Trophoblast cell (in vitro differentiated cells and primary cell): ENCODE data around the gene SERINC5.
"Not testable (repeated sequence)": the region's sequence is repeated elsewhere in the genome, so short reads cannot be mapped to it uniquely, and the experiment has no call there.

ENCODE experiments used
- DNase-seq, 2 donors: peaks; one replicate each; pipeline ENCODE4 v3.0.0-alpha.2; 2016
- H2AFZ ChIP-seq: 2 replicates; pipeline ENCODE4 v1.6.1; 2013; ENCODE audit warnings: low read length, moderate library complexity, mild to moderate bottlenecking; ENCODE audit not compliant: insufficient read depth, poor library complexity
- H2AK5ac ChIP-seq: 2 replicates; pipeline ENCODE4 v1.6.1; 2013; ENCODE audit warnings: mild to moderate bottlenecking, low read length
- H2BK120ac ChIP-seq: 2 replicates; pipeline ENCODE4 v1.6.1; 2013; ENCODE audit warnings: low read length, mild to moderate bottlenecking, moderate library complexity; ENCODE audit not compliant: insufficient read depth, poor library complexity
- H2BK12ac ChIP-seq: 2 replicates; pipeline ENCODE4 v1.6.1; 2013; ENCODE audit warnings: mild to moderate bottlenecking, low read length, moderate library complexity
- H2BK5ac ChIP-seq: 2 replicates; pipeline ENCODE4 v1.6.1; 2013; ENCODE audit warnings: low read length, low read depth, moderate library complexity, mild to moderate bottlenecking; ENCODE audit not compliant: poor library complexity
- H3K14ac ChIP-seq: 2 replicates; pipeline ENCODE4 v1.6.1; 2013; ENCODE audit warnings: mild to moderate bottlenecking, low read length
- H3K18ac ChIP-seq: 2 replicates; pipeline ENCODE4 v1.6.1; 2013; ENCODE audit warnings: mild to moderate bottlenecking, low read length
- H3K23ac ChIP-seq: 2 replicates; pipeline ENCODE4 v1.6.1; 2013; ENCODE audit warnings: low read length
- H3K27ac ChIP-seq: 2 replicates; pipeline ENCODE4 v1.5.1; 2013; ENCODE audit warnings: low read depth, mild to moderate bottlenecking, inconsistent platforms, low read length, moderate library complexity
- H3K27me3 ChIP-seq: 2 replicates; pipeline ENCODE4 v1.6.1; 2013; ENCODE audit warnings: inconsistent platforms, mild to moderate bottlenecking, low read length, moderate library complexity; ENCODE audit not compliant: insufficient read depth
- H3K36me3 ChIP-seq, 2 experiments: 1 replicate in 1 of 2; 2 replicates in 1 of 2; pipeline ENCODE4 v1.6.1; 2013; ENCODE audit warnings: low read length in 2 of 2, mild to moderate bottlenecking in 2 of 2, moderate library complexity in 1 of 2; ENCODE audit not compliant: insufficient read depth in 2 of 2, control insufficient read depth in 1 of 2
- H3K4ac ChIP-seq: 2 replicates; pipeline ENCODE4 v1.6.1; 2013; ENCODE audit warnings: low read depth, mild to moderate bottlenecking, low read length, moderate library complexity
- H3K4me1 ChIP-seq, 2 experiments: 1 replicate in 1 of 2; 2 replicates in 1 of 2; pipeline ENCODE4 v1.6.1; 2013; ENCODE audit warnings: low read length in 2 of 2, mild to moderate bottlenecking in 2 of 2, moderate library complexity in 1 of 2; ENCODE audit not compliant: insufficient read depth in 2 of 2, control insufficient read depth in 1 of 2
- H3K4me2 ChIP-seq: 2 replicates; pipeline ENCODE4 v1.6.1; 2013; ENCODE audit warnings: inconsistent platforms, mild to moderate bottlenecking, low read length, moderate library complexity
- H3K4me3 ChIP-seq: 2 replicates; pipeline ENCODE4 v1.5.1; 2013; ENCODE audit warnings: mild to moderate bottlenecking, low read depth, low read length, inconsistent platforms
- H3K79me1 ChIP-seq: one replicate; pipeline ENCODE4 v1.6.1; 2013; ENCODE audit warnings: low read length
- H3K79me2 ChIP-seq: 2 replicates; pipeline ENCODE4 v1.6.1; 2013; ENCODE audit warnings: low read length, mild to moderate bottlenecking; ENCODE audit not compliant: control insufficient read depth, insufficient read depth, poor library complexity
- H3K9ac ChIP-seq: 2 replicates; pipeline ENCODE4 v1.6.1; 2013; ENCODE audit warnings: mild to moderate bottlenecking, low read length
- H3K9me3 ChIP-seq: 2 replicates; pipeline ENCODE4 v1.6.1; 2013; ENCODE audit warnings: low read depth, mild to moderate bottlenecking, control low read depth, inconsistent platforms, low read length; ENCODE audit not compliant: insufficient read depth
- H4K12ac ChIP-seq: 2 replicates; pipeline ENCODE4 v1.6.1; 2013; ENCODE audit warnings: low read depth, mild to moderate bottlenecking, low read length, moderate library complexity
- H4K8ac ChIP-seq: 2 replicates; pipeline ENCODE4 v1.6.1; 2013; ENCODE audit warnings: low read depth, mild to moderate bottlenecking, low read length, moderate library complexity
- H4K91ac ChIP-seq: one replicate; pipeline ENCODE4 v1.6.1; 2013; ENCODE audit warnings: low read depth, mild to moderate bottlenecking, low read length, moderate library complexity
- WGBS: extraction: QIAGEN DNeasy Blood & Tissue Kit; methylation state at CpG from one replicate; pipeline ENCODE4 v1.1.7; 2013; ENCODE audit warnings: missing lambda C conversion rate; ENCODE audit not compliant: insufficient read length, insufficient coverage; ENCODE audit errors: extremely low coverage; 5-methylcytosine and 5-hydroxymethylcytosine counted together

The SERINC5 gene

GRCh38 chr5:80114860-80115259 is 141.0 kb downstream of the SERINC5 start:
- H2BK5ac ChIP-seq: no peak overlapping the region
- no peak overlapping the region for H3K27ac ChIP-seq
- H3K79me2 ChIP-seq: peaks cover 2% of the 10 kb centered on the region
- H2BK120ac ChIP-seq: no peak overlapping the region
- H2AK5ac ChIP-seq: no peak overlapping the region
- no CpG with 5 or more reads among the region's 3 CpGs for WGBS
- no peak overlapping the region for H3K9ac ChIP-seq
- H3K9me3 ChIP-seq: peaks cover 2% of the 10 kb centered on the region
- no peak overlapping the region for H3K4me2 ChIP-seq
- no peak overlapping the region for H2BK12ac ChIP-seq
- no peak overlapping the region for H3K23ac ChIP-seq
- H3K18ac ChIP-seq: no peak overlapping the region
- peaks cover 0 to 3% of the 10 kb centered on the region in 2 experiments for H3K36me3 ChIP-seq
- no peak overlapping the region for H4K91ac ChIP-seq
- H3K14ac ChIP-seq: no peak overlapping the region
- no peak overlapping the region for H4K8ac ChIP-seq
- H4K12ac ChIP-seq: no peak overlapping the region
- no peak for DNase-seq
- peaks cover 3% of the 10 kb centered on the region for H3K79me1 ChIP-seq
- H2AFZ ChIP-seq: no peak overlapping the region
- no peaks in the 10 kb centered on the region for H3K27me3 ChIP-seq
- no peak overlapping the region for H3K4ac ChIP-seq
- no peak overlapping the region for H3K4me3 ChIP-seq
- H3K4me1 ChIP-seq: peaks cover 7% of the 10 kb centered on the region in 2 experiments

GRCh38 chr5:80111376-80111990 is 144.4 kb downstream of the SERINC5 start:
- H4K91ac ChIP-seq, H3K9ac ChIP-seq, H2BK12ac ChIP-seq, H3K36me3 ChIP-seq, DNase-seq, H3K18ac ChIP-seq, H4K12ac ChIP-seq, H3K79me1 ChIP-seq, H3K9me3 ChIP-seq, H2AFZ ChIP-seq, H2AK5ac ChIP-seq, H4K8ac ChIP-seq, H3K23ac ChIP-seq, H3K79me2 ChIP-seq, H3K14ac ChIP-seq, H3K27ac ChIP-seq, H3K4ac ChIP-seq, H3K4me2 ChIP-seq, H2BK120ac ChIP-seq, H2BK5ac ChIP-seq, H3K4me3 ChIP-seq, H3K27me3 ChIP-seq: not testable (repeated sequence)
- H3K4me1 ChIP-seq: peaks cover 8 to 10% of the 10 kb centered on the region in 2 experiments
- no CpG with 5 or more reads among the region's 5 CpGs for WGBS

GRCh38 chr5:80109646-80110478 is 146.0 kb downstream of the SERINC5 start:
- Histone ChIP-seq H3K4ac (no peak overlapping the region), H3K4me3 (no peak overlapping the region), H3K23ac (no peak overlapping the region), H3K79me1 (peaks cover 3% of the 10 kb centered on the region), H3K9ac (no peak overlapping the region), H3K79me2 (peaks cover 2% of the 10 kb centered on the region), H3K4me1 (peaks cover 8 to 10% of the 10 kb centered on the region in 2 experiments), H2BK12ac (peak overlapping the region; percentile 36), H3K4me2 (peak overlapping the region; percentile 6), H3K18ac (no peak overlapping the region), H2BK5ac (no peak overlapping the region), H4K8ac (no peak overlapping the region), H2BK120ac (peak overlapping the region; percentile 48), H4K91ac (no peak overlapping the region), H3K36me3 (peaks cover 0 to 3% of the 10 kb centered on the region in 2 experiments), H3K27ac (no peak overlapping the region), H4K12ac (no peak overlapping the region), H2AFZ (no peak overlapping the region), H2AK5ac (no peak overlapping the region), H3K14ac (no peak overlapping the region), H3K27me3 (no peaks in the 10 kb centered on the region), H3K9me3 (peaks cover 2% of the 10 kb centered on the region)
- DNase-seq: no peak
- WGBS: no CpG with 5 or more reads among the region's 9 CpGs

- Histone ChIP-seq H3K27me3 (no peaks in the 10 kb centered on the region), H3K79me1 (peaks cover 3% of the 10 kb centered on the region), H2BK120ac (no peak overlapping the region), H2BK5ac (no peak overlapping the region), H3K14ac (no peak overlapping the region), H2AFZ (no peak overlapping the region), H2BK12ac (no peak overlapping the region), H4K91ac (no peak overlapping the region), H3K18ac (no peak overlapping the region), H4K8ac (no peak overlapping the region), H3K36me3 (no peaks in the 10 kb centered on the region), H3K4me3 (no peak overlapping the region), H2AK5ac (no peak overlapping the region), H3K9me3 (no peaks in the 10 kb centered on the region), H3K23ac (no peak overlapping the region), H3K9ac (no peak overlapping the region), H4K12ac (no peak overlapping the region), H3K4ac (no peak overlapping the region), H3K79me2 (peaks cover 2% of the 10 kb centered on the region), H3K4me1 (peaks cover 8 to 10% of the 10 kb centered on the region in 2 experiments), H3K27ac (no peak overlapping the region), H3K4me2 (no peak overlapping the region)
- no peak for DNase-seq
- no CpG with 5 or more reads among the region's 5 CpGs for WGBS
Observed at GRCh38 chr5:80106916-80107315, 148.9 kb downstream of the SERINC5 start.
